ENCODE results near the gene PCK2.
A peak's percentile ranks its signal among the peaks of the same experiment; 100 is the strongest.

The PCK2 gene

GRCh38 chr14:24136684-24137528, 42.8 kb downstream of the PCK2 start:
- DNase-seq (ENCODE audit: low spot score), result no peak

- no peak for DNase-seq (ENCODE audit: low spot score)
These were observed 43.7 kb downstream of the PCK2 start for GRCh38 chr14:24137529-24138395.

GRCh38 chr14:24138396-24139271, 44.5 kb downstream of the PCK2 start:
- no peak for DNase-seq (ENCODE audit: low spot score)

DNA sequence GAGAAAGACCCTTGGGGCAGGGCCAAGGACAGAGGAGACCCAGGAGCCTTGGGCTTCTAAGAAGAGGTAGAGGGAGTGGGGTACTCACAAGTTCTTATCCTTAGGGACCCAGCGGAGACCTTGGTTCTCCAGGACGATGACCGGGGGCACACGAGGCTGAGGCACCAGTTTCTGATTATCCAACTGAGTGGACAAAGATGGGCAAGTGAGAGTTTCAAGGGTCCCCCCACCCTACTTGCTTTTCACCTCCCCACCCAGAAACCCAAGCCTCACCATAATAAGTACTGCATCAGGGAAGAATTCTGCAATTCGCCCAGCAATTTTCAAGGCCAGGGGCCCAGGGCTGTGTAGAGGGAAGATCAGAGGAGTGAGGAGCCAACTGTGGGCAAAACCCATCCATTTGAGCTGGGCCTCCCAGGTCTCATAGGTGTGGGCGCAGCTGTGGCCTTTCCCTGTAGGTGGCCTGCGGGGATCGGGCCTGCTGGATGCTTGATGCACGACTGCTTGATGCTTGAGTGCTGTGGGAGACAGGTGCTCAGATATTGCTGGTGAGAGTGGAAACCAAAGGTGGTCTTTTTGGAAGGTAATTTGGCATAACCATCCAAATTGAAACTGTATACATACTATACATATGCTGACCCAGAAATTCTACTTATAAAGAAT, 45.3 kb downstream of the PCK2 start:
- no peak for DNase-seq (ENCODE audit: low spot score)

- DNase-seq (ENCODE audit: low spot score), result peak; percentile 98
These were observed 47.2 kb downstream of the PCK2 start, which contains the start of gene EMC9 for GRCh38 chr14:24141097-24141880. Gene EMC9 (minus strand): TSS chr14:24141591. CDS start chr14:24141304, 287 bp downstream.

DNA sequence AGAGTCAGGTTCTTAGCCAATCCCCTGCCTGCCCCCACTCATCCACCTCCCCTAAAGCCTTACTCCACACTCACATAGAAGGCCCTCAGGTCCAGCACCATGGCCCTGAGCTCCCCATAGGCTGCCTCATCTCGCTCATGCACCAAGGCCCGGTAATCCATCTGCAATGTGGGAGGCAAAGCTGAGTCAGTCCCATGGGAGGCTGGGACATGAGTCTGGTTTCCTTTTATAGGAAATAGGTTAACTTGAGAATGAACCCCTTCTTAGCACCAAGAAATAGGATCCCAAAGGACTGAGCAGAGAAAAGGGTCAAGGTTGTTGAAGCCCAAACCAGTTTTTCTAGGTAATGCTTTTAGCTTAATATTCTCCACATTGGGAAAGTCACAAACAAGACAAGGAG, 49.4 kb downstream of the PCK2 start:
- DNase-seq (ENCODE audit: low spot score), result no peak

GRCh38 chr14:24144451-24144850, 50.3 kb downstream of the PCK2 start:
- DNase-seq (ENCODE audit: low spot score), result no peak

- DNase-seq (ENCODE audit: low spot score), result no peak
These were observed 51.1 kb downstream of the PCK2 start for GRCh38 chr14:24145219-24145618.

GRCh38 chr14:24145690-24146452, 51.8 kb downstream of the PCK2 start:
- DNase-seq (ENCODE audit: low spot score), result no peak

DNA sequence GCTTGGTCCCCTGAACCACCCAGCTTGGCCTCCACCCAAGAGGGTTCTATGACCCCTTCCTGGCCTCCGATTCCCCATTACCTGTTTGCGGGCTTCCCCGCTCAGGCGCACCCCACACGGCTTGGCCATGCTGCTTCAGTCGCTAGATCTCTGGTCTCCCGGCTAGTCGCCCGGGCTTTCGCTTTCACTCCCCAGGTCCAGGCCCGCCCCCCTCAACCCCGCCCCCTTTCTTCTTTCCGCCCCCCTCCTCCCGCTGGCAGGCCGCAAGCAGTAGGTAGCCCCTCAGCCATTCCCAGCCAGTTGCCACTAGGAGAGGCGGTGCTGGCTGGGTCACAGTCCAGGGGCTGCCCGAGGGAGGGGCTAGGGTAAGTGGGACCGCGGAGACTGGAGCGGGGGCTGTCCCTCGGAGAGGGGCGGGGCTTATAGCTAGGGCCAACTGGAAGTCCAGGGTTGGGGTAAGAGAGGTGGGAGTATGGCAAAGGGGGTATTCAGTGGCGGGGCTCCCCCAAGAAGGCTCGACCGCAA, 52.4 kb downstream of the PCK2 start, which contains the start of gene PSME2:
Gene PSME2 (minus strand): TSS at position 158 of the 525 bp plus-strand sequence. CDS start 29 bp downstream, at position 129.
- DNase-seq (ENCODE audit: low spot score), result peak; percentile 92

DNA sequence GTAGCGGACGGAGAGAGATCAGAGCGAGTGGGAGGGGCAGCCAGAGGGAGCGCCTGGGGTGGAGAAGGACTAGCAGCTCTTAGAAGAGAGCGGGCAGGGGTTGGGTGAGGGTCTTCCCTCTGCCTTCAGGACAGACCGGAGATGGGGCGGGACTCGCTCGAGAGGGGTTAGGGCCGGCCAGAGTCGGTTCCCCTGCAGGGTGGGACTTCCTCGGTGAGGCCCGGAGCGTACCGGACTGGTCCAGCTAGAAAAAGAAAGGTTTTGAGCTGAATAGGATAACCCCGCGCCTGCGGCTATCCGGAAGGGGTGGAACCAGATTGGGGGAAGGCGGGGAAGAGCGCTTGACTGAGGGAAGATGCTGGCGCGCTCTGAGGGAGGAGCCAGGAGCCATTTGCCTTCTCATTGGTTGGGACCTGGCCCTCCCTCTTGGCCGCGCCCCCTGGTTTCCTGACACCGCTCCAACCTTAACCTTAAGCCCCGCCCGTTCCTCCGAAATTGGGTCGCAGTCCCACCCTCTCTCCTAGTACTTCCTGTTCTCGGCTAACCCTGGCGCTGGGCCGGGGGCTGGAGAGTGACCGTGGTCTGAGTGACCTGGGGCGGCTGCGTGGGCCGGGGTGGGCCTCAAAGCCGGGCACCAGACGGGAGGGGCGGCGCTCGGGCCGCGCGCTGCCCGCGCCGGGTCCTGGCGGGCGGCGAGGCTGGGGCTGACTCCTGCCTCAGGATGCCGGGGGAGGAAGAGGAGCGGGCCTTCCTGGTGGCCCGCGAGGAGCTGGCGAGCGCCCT, 53.1 kb downstream of the PCK2 start, which contains the start of gene RNF31:
Gene RNF31 (plus strand): TSS at position 521 of the 783 bp plus-strand sequence. CDS start 201 bp downstream, at position 722.
- peak; percentile 97 for DNase-seq (ENCODE audit: low spot score)

DNA sequence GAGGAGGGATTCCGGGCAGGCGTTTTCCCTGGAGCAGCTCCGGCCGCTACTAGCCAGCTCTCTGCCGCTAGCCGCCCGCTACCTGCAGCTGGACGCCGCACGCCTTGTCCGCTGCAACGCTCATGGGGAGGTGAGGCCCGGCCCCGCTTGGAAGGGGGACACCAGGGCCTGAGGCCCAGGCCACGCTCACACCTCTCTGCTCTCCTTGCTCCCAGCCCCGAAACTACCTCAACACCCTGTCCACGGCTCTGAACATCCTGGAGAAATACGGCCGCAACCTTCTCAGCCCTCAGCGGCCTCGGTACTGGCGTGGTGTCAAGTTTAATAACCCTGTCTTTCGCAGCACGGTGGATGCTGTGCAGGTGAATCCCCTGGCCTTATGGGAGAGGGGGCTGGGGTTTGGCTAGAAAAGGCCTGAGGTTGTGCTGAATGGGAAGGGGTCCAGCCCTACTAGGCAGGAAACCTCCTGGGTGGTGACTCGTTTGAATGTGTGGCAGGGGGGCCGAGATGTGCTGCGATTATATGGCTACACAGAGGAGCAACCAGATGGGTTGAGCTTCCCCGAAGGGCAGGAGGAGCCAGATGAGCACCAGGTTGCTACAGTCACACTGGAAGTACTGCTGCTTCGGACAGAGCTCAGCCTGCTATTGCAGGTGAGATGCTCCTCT, 53.8 kb downstream of the PCK2 start:
- DNase-seq (ENCODE audit: low spot score), result no peak

DNA sequence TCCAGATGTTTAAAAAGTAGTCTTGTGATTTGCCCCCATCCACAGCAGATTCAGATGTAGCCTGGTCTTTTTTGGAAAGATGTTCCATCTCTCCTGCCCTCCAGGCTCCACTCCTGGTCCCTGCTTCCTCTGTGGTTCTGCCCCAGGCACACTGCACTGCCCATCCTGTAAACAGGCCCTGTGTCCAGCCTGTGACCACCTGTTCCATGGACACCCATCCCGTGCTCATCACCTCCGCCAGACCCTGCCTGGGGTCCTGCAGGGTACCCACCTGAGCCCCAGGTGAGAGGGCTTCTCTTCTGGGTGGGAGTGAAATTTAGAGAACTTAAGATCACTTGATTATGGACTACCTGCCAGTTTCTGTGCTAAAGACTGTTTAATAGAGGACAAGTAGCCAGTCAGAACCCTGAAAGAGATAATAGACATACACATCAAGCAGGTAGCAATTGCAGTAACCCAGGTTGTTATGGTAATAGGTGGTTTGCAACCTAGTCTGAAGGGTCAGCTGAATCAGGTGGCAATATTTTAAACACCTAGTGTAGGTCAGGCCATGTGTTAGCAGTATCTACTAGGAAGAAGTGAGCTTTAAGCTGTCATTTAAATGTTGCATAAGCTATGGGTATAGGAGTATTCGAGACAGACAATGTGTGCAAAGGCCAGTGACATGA, 55.3 kb downstream of the PCK2 start:
- no peak for DNase-seq (ENCODE audit: low spot score)

DNA sequence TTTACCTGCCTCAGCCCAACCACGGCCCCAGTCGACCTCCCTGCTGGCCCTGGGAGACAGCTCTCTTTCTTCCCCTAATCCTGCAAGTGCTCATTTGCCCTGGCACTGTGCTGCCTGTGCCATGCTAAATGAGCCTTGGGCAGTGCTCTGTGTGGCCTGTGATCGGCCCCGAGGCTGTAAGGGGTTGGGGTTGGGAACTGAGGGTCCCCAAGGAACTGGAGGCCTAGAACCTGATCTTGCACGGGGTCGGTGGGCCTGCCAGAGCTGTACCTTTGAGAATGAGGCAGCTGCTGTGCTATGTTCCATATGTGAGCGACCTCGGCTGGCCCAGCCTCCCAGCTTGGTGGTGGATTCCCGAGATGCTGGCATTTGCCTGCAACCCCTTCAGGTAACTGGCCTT, 56.0 kb downstream of the PCK2 start:
- no peak for DNase-seq (ENCODE audit: low spot score)

DNA sequence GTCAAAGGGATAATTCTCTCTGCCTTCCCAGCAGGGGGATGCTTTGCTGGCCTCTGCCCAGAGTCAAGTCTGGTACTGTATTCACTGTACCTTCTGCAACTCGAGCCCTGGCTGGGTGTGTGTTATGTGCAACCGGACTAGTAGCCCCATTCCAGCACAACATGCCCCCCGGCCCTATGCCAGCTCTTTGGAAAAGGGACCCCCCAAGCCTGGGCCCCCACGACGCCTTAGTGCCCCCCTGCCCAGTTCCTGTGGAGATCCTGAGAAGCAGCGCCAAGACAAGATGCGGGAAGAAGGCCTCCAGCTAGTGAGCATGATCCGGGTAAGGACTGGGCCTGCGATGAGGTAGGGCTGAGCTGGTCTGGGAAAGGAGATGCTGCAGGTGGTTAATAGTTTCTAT, 56.5 kb downstream of the PCK2 start:
- no peak for DNase-seq (ENCODE audit: low spot score)

- no peak for DNase-seq (ENCODE audit: low spot score)
These were observed 56.9 kb downstream of the PCK2 start for GRCh38 chr14:24150993-24151392.

- no peak for DNase-seq (ENCODE audit: low spot score)
These were observed 57.4 kb downstream of the PCK2 start for GRCh38 chr14:24151404-24152080.
